Hematopoietic multipotent progenitor cell treated with erythropoietin and hydrocortisone succinate and interleukin-3 and kit ligand, for 8 days (in vitro differentiated cells): Measurements from ENCODE around the gene OR2A2.
"Not testable (repeated sequence)": the region's sequence is repeated elsewhere in the genome, so short reads cannot be mapped to it uniquely, and the experiment has no call there.

Experiments
- DNase-seq: peaks from one replicate; pipeline ENCODE4 v3.0.0-alpha.2; 2015

The OR2A2 gene

GRCh38 chr7:144109283-144109682, at the start of gene OR2A2:
OR2A2 (plus strand) TSS chr7:144109583; CDS start chr7:144109583, 0 bp downstream.
- no peak for DNase-seq

GRCh38 chr7:144063710-144064109, 45.7 kb upstream of the OR2A2 start:
- peak; percentile 11 for DNase-seq

DNA sequence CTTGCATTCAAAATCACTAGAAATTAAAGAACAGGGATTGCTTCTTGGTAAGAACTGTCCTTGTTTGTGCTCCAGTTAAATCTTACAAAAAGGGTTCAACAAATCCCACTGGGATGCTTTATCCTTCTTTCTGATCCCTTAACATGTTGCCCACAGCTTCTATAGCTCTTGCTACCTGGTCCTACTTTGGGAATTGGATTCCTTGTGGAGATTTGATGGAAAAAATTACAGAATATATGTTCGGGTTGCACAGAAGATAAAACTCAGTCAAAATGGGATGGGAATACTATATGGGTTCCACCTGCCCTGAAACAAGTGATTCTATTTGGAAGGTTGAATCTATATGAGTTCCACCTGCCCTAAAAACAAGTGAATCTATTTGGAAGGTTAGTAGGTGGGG, 39.9 kb upstream of the OR2A2 start, which contains the start of gene OR2A25:
Gene OR2A25 (plus strand): TSS at position 301 of the 400 bp plus-strand sequence. CDS start 4,409 bp downstream, outside the sequence.
- DNase-seq, result no peak

- DNase-seq, result no peak
Observed at GRCh38 chr7:144069953-144070352, 39.4 kb upstream of the OR2A2 start.

- DNase-seq, result no peak
Observed at GRCh38 chr7:144074374-144074773, 35.0 kb upstream of the OR2A2 start.

- no peak for DNase-seq
Observed at GRCh38 chr7:144085978-144086377, 23.4 kb upstream of the OR2A2 start, which contains the start of gene OR2A12. OR2A12 (plus strand) TSS chr7:144086278; CDS start chr7:144095108, 8,830 bp downstream.

- no peak for DNase-seq
Observed at GRCh38 chr7:144086730-144087129, 22.7 kb upstream of the OR2A2 start.

GRCh38 chr7:144087230-144087629, 22.2 kb upstream of the OR2A2 start:
- no peak for DNase-seq

DNA sequence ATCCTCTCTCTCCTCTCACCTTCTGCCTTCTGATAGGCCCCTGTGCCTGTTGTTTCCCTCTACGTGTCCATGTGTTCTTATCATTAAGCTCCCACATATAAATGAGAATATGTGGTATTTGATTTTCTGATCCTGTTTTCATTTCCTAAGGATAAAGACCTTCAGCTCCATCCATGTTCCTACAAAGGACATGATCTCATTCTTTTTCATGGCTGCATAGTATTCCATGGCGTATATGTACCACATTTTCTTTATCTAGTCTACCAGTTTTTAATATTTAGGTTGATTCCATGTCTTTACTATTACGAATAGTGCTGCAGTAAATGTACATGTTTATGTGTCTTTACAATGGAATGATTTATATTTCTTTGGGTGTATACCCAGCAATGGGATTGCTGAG, 18.7 kb upstream of the OR2A2 start:
- DNase-seq, result no peak

DNA sequence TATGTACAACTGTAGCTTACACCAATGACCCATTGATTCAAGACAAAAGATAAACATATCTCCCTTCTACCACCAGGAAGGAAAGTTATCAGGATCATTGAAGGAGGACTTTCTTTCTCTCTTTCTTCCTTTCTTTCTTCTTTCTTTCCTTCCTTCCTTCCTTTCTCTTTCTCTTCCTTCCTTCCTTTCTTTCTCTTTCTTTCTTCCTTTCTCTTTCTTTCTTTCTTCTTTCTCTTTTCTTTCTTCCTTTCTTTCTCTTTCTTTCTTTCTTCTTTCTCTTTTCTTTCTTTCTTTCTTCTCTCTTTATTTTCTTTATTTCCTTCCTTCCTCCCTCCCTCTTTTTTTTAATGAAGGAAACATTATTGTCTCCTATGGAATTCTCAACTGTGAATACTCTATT, 10.6 kb upstream of the OR2A2 start:
- no peak for DNase-seq

DNA sequence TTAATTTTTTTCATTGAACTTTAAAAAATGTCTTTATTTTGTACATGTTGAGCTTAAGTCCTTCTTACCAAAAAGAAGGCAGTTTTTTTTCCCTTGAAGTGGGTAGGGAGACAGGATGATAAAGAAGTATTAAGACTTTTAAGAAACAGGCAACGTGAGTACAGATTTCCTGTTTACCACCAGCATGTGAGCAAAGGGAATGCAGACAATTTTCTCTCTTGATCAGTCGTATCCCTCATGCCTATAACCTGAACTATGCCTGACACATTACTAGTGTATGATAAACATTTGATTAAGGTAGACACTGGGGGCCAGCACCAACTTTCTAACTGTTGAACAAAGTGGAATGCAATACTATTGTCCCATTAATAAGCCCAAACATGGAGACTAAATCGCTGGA, 8.8 kb upstream of the OR2A2 start:
- no peak for DNase-seq

- DNase-seq, result no peak
Observed at GRCh38 chr7:144102041-144102440, 7.3 kb upstream of the OR2A2 start.

DNA sequence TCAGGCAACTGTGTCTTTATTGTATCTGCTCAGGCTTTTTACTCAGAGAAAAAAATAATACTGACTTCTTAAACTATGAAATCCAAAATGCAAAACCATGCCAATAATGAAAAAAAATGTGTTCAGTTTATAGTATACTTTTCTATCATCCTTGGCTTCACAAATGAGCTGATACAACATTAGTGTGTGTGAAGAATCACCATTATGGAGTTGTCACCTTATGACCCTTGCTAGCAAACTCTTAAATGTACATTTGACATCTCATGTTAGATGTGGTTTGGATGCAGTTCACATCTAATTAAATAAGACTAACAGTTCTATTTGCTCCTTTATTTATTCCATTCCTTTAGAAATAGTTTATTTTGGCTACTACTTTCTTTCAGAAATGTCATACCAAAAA, 4.2 kb upstream of the OR2A2 start:
- DNase-seq, result no peak

DNA sequence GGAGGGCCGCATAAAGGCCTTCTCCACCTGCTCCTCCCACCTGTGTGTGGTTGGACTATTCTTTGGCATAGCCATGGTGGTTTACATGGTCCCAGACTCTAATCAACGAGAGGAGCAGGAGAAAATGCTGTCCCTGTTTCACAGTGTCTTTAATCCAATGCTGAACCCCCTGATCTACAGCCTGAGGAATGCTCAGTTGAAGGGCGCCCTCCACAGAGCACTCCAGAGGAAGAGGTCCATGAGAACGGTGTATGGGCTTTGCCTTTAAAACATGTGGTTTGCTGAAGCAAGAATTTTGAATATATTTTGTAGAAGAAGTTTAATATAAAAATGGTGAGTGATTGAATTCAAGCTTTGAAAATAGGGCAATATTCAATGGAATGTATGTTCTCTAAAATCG, 889 bp downstream of the OR2A2 start:
- no peak for DNase-seq

DNA sequence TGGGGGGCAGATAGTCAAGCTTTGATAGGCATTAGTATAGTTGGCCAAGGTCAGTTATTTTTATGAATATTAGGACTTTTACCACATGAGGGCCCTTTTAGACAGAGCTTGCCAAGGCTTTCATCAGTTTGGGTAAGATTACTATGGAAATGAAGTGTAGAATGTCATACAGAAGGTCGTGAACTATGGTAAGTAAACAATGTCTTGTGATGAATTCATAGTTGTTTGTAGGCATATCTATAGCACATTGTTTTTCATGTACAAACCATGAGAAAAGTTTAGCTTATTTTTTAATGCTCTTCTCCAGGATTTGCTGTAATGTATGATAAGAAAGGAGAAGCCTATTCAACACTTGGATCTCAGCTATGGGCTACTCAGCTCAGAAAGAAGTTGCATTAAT, 4.3 kb downstream of the OR2A2 start:
- no peak for DNase-seq

- DNase-seq, result peak; percentile 3
Observed at GRCh38 chr7:144118341-144118740, 9.0 kb downstream of the OR2A2 start.

GRCh38 chr7:144122876-144123275, 13.5 kb downstream of the OR2A2 start, which contains the start of gene OR2A14:
OR2A14 (plus strand) TSS chr7:144123176; CDS start chr7:144129113, 5,937 bp downstream.
- DNase-seq, result no peak

DNA sequence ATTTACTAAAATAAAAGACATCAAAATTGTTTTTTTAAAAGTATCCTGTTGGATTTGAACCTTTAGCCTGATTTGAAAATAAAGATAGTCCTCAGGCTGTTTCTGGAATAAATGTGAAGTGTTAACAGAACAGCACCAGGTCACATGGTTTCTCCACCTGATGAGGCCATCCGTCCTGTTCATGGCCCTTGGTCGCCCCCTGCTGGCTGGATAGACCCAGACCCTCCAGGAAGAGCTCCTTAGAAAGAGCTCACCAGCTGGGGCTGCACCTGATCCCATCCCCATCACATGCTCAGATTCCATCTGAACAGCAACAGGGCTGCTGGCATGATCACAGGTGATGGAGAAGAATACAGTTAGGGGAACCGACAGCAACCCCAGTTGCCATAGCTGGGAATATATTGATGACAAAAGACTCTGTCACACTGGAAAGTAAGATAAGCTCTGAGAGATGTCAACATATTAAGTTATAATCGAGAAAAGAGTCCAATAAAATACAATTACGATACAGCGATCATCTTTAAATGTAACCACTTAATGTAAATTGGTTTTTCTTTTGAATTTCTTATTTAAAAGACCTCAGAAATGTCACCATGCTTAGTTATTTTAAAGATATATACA, 18.4 kb downstream of the OR2A2 start:
- peak; percentile 80 for DNase-seq

DNA sequence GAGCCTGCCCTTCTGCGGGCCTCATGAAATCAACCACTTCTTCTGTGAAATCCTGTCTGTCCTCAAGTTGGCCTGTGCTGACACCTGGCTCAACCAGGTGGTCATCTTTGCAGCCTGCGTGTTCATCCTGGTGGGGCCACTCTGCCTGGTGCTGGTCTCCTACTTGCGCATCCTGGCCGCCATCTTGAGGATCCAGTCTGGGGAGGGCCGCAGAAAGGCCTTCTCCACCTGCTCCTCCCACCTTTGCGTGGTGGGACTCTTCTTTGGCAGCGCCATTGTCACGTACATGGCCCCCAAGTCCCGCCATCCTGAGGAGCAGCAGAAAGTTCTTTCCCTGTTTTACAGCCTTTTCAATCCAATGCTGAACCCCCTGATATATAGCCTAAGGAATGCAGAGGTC, 20.2 kb downstream of the OR2A2 start:
- DNase-seq, result not testable (repeated sequence)

DNA sequence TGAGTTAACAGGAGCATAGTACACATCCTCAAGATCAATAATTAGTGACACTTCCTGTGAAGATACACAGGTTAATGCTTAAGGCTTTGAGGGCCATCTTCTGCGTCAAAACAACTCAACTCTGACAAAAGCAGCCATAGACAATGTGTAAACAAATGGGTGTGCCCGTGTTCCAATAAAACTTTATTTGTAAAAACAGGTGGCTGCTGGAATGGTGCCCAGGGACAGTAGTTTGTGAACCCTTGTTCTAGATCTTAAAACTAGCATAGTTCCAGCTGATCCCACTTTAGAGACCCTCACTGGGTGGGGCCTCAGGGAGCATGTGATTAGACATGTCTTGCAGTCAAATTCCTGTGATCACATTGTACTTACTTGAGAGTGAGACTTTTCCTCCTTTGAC, 21.3 kb downstream of the OR2A2 start:
- DNase-seq, result no peak

DNA sequence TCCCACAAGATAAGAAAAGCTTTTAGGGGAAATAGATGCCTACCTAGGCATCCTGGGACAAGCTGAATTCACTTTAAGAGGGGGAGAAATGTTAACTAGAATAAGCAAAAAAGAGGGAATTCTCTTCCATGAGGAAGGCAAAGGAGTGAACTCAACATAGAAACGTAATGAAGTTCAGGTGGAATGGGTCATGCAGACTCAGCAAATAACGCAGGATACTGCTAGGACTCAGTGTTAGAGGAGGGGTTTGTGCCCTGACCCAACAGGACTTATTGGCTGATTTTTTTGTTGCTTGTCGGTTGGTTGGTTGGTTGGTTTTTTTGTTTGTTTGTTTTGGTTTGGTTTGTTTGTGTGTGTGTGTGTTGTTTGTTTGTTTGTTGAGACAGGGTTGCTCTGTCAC, 22.9 kb downstream of the OR2A2 start:
- no peak for DNase-seq

- no peak for DNase-seq
Observed at GRCh38 chr7:144133307-144133706, 23.9 kb downstream of the OR2A2 start.

DNA sequence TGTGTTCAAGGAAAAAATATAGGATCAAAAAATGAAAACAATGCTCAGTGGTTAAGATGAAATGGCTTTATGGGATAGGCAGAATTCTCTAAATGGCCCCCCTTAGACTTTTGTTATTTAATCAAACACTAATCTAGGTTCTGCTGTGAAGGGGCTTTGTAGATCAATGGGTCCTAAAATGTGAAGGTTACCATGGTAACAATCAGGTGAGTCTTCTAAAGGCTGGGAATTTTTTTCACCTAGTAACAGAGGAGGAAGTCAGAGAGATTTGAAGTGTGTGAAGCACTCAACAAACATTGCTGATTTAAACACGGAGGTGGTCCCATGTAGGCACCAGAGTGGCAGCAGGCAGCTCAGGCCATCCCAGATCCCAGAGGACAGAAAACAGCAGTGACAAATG, 24.7 kb downstream of the OR2A2 start:
- no peak for DNase-seq

DNA sequence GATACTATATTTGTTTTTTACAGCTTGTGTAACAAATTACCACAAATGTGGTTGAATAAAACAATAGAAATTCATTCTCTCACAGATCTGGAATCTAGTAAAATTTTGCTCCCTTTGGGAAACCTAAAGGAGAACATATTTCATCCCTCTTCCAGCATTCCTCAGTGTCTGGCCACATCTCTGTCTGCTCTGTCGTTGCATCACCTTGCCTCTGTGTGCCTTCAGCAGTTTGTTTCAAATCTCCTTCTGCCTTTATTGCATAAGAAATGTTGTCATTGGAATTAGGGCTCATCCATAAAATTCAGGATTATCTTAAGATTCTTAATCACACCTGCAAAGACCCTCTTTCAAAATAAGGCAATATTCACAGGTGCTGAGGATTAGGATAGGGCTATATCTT, 28.1 kb downstream of the OR2A2 start:
- no peak for DNase-seq

DNA sequence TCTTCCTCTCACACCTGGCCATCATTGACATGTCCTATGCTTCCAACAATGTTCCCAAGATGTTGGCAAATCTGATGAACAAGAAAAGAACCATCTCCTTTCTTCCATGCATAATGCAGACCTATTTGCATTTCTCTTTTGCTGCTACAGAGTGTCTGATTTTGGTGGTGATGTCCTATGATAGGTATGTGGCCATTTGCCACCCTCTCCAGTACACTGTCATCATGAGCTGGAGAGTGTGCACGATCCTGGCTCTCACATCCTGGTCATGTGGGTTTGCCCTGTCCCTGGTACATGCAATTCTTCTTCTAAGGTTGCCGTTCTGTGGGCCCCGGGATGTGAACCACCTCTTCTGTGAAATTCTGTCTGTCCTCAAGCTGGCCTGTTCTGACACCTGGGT, 32.8 kb downstream of the OR2A2 start:
- DNase-seq, result no peak
